Brain microvascular endothelial cell (primary cell): ENCODE data around the gene TMEM44.

Experiments used
- DNase-seq: peaks from one replicate; pipeline ENCODE4 v3.0.0-alpha.2; 2020
- H3K27ac ChIP-seq: fragments of 250-450 bp; sonication (Bioruptor Pico); 2 replicates; pipeline ENCODE4 v1.5.1; 2020; ENCODE audit warnings: mild to moderate bottlenecking, moderate library complexity
- H3K27me3 ChIP-seq: fragments of 250-450 bp; sonication (Bioruptor Pico); replicated peaks from 2 replicates; pipeline ENCODE4 v1.5.1; 2020; ENCODE audit warnings: mild to moderate bottlenecking
- H3K36me3 ChIP-seq: fragments of 250-450 bp; sonication (Bioruptor Pico); replicated peaks from 2 replicates; pipeline ENCODE4 v1.5.1; 2020; ENCODE audit warnings: mild to moderate bottlenecking
- H3K4me3 ChIP-seq: 2 replicates; pipeline ENCODE4 v1.5.1; 2011; ENCODE audit warnings: low read depth, mild to moderate bottlenecking, control low read depth, low read length, moderate library complexity
- in situ Hi-C: cut with HindIII; loops from 2 replicates; pipeline ENCODE4 v1.10.0; 2017; ENCODE audit warnings: low sequenced_read_pairs, low pct_ligation_motif_present
- TF ChIP-seq, protein P1 (sequence below): IDR thresholded peaks from 2 replicates; pipeline ENCODE4 v1.5.1; 2011; ENCODE audit warnings: low read depth, mild to moderate bottlenecking, moderate library complexity, low read length, control low read depth, inconsistent platforms; ENCODE audit errors: missing control alignments

Gene TMEM44

DNA sequence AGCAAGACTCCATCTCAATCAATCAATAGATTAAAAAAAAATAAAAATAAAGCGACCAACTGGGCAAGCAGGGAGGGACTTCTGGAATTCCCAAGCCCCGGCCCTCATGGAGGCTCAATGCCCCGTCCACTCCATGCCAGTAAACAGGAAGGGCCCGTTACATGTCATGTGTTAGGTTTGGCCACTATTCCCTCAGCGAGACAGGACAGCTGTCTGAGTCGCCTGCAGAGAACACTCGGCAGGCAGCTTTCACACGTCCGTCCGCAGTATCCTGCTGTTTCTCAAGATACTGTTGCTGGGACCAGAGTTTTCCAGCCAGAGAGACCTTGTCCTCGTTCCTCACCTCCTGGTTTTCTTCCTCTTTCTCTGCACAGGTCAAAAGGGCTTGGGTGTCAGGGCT, 18.0 kb downstream of the TMEM44 start:
- DNase-seq, result no peak
- in situ Hi-C loops, result no loop called here

DNA sequence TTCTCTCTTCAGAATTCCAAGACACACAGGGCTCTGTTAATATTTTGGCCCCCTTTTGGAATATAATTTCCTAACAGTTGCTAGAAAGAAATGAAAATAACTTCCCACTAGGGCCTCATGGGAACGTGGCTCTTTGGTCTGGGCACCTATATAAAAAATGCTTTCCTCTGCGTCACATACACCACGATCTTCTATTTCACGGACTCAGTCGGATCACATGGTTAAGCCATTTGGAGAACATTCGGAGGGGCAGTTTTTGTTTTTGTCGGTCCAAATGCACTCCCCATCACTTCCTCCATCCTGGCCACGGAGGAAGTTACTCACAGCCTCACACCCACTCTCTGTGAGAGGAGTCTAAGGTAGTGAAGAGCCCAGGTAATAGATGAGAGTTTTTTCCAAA, 21.0 kb downstream of the TMEM44 start:
- no peaks in the 10 kb centered on the region for H3K27me3 ChIP-seq
- DNase-seq, result no peak
- H3K27ac ChIP-seq, result no peak overlapping the region
- H3K4me3 ChIP-seq, result no peak overlapping the region
- peaks cover 22% of the 10 kb centered on the region for H3K36me3 ChIP-seq
- TF ChIP-seq, protein P1, sequence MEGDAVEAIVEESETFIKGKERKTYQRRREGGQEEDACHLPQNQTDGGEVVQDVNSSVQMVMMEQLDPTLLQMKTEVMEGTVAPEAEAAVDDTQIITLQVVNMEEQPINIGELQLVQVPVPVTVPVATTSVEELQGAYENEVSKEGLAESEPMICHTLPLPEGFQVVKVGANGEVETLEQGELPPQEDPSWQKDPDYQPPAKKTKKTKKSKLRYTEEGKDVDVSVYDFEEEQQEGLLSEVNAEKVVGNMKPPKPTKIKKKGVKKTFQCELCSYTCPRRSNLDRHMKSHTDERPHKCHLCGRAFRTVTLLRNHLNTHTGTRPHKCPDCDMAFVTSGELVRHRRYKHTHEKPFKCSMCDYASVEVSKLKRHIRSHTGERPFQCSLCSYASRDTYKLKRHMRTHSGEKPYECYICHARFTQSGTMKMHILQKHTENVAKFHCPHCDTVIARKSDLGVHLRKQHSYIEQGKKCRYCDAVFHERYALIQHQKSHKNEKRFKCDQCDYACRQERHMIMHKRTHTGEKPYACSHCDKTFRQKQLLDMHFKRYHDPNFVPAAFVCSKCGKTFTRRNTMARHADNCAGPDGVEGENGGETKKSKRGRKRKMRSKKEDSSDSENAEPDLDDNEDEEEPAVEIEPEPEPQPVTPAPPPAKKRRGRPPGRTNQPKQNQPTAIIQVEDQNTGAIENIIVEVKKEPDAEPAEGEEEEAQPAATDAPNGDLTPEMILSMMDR, result no peak
- in situ Hi-C loops, result no loop called here

More for the DNA sequence above, 18.0 kb downstream of the TMEM44 start:
- TF ChIP-seq, protein P1, result no peak
- Histone ChIP-seq H3K27ac (no peak overlapping the region), H3K27me3 (no peaks in the 10 kb centered on the region), H3K4me3 (no peak overlapping the region), H3K36me3 (peaks cover 34% of the 10 kb centered on the region)

- no peaks in the 10 kb centered on the region for H3K27me3 ChIP-seq
- no peak overlapping the region for H3K4me3 ChIP-seq
- DNase-seq, result no peak
- peaks cover 16% of the 10 kb centered on the region for H3K36me3 ChIP-seq
- TF ChIP-seq, protein P1, result no peak
- in situ Hi-C loops, result no loop called here
- H3K27ac ChIP-seq, result no peak overlapping the region
Measured at GRCh38 chr3:194610689-194611088, 22.5 kb downstream of the TMEM44 start.

- TF ChIP-seq, protein P1, result no peak
Measured at GRCh38 chr3:194609601-194610000, 23.6 kb downstream of the TMEM44 start.

DNA sequence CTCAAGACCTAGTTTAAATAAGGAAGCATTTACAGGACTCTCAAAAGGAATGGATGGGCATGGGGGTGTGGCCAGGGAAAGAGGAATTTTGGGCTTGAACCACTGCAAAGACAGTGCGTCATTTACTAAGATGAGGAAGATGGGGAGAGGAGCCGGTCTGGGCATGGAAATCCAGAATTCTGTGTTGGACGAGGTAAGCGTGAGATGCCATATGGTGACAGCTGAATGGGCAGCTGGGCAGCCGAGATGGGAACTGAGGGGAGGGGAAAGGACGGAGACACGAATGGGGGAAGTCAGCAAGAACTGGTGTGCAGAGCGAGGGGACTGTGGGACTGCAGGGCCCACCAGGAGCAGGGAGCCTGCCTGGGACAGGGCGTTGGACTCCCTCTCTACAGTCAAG, 24.2 kb downstream of the TMEM44 start:
- Histone ChIP-seq H3K36me3 (peaks cover 21% of the 10 kb centered on the region), H3K27me3 (no peaks in the 10 kb centered on the region), H3K4me3 (no peak overlapping the region), H3K27ac (no peak overlapping the region)
- in situ Hi-C loops, result no loop called here
- DNase-seq, result no peak
- TF ChIP-seq, protein P1, result no peak

More at GRCh38 chr3:194609601-194610000, 23.6 kb downstream of the TMEM44 start:
- DNase-seq, result no peak
- Histone ChIP-seq H3K27me3 (no peaks in the 10 kb centered on the region), H3K36me3 (peaks cover 15% of the 10 kb centered on the region), H3K27ac (no peak overlapping the region), H3K4me3 (no peak overlapping the region)
- in situ Hi-C loops, result no loop called here
